HepG2 (cell line): Measurements from ENCODE around the gene TRIM2.

ENCODE experiments used
- ATF7 ChIP-seq, 2 experiments: fragments of 450-650 bp in 1 of 2; sonication (generic) in 1 of 2; formaldehyde crosslinking in 1 of 2; IDR thresholded peaks; 2 replicates each; pipeline versions ENCODE4 v1.4.0 to v1.6.1; 2016 to 2020; ENCODE audit warnings: antibody characterized with exemption in 1 of 2, mild to moderate bottlenecking in 1 of 2, missing genetic modification reagents in 1 of 2
- CEBPG ChIP-seq: IDR thresholded peaks from 2 replicates; pipeline ENCODE4 v1.6.1; 2016
- GABPA ChIP-seq, 2 experiments: IDR thresholded peaks; 2 replicates each; pipeline ENCODE4 v1.6.1; 2011 to 2016; ENCODE audit warnings: low read depth in 2 of 2, low read length in 1 of 2, missing biosample characterization in 1 of 2, missing genetic modification characterization in 1 of 2
- MAFG ChIP-seq: sonication (generic); formaldehyde crosslinking; IDR thresholded peaks from 2 replicates; pipeline ENCODE4 v1.5.1; 2020; ENCODE audit warnings: mild to moderate bottlenecking, missing genetic modification reagents
- NFE2L2 ChIP-seq: fragments of 150-350 bp; IDR thresholded peaks from 2 replicates; pipeline ENCODE4 v1.6.1; 2014; ENCODE audit warnings: low read length
- TF ChIP-seq, protein P1 (sequence below): sonication (generic); formaldehyde crosslinking; IDR thresholded peaks from 2 replicates; pipeline ENCODE4 v1.5.0; 2020; ENCODE audit warnings: missing genetic modification reagents
- TF ChIP-seq, protein P2 (sequence below): sonication (generic); formaldehyde crosslinking; IDR thresholded peaks from 2 replicates; pipeline ENCODE4 v1.5.0; 2020; ENCODE audit warnings: mild to moderate bottlenecking, missing genetic modification reagents, moderate library complexity
- TF ChIP-seq, protein P3 (sequence below): sonication (generic); formaldehyde crosslinking; IDR thresholded peaks from one replicate; pipeline ENCODE4 v1.5.1; 2020; ENCODE audit warnings: mild to moderate bottlenecking, missing genetic modification reagents; ENCODE audit errors: not compliant biosample characterization
- TF ChIP-seq, protein P4 (sequence below): IDR thresholded peaks from 2 replicates; pipeline ENCODE4 v1.6.1; 2016; ENCODE audit warnings: missing compliant biosample characterization, missing genetic modification reagents, borderline replicate concordance
- TF ChIP-seq, protein P5 (sequence below): IDR thresholded peaks from 2 replicates; pipeline ENCODE4 v1.6.1; 2016; ENCODE audit warnings: low read depth

DNA sequence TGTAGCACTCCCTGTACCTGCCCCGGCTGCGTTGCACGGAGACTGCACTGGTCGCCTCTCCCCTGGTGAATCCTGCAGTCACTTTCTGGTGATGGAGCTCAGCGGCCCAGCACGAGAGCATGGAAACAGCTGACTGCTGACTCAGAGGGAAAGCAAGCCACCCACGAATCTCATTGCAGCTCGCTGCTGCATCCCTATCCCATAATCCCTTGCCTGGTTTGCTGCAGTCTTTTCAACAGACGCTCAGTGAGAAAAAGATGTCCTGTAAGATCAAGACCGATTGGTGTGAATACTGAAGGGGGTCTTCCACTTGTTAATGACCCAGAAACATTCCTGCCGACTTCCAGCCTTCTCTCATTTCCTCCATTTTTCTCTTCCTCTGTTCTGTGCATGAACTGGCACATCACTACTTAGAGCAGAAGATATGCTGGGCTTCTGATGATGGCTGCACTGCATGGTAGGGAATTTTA, 52.9 kb downstream of the TRIM2 start:
- TF ChIP-seq MAFG (CRISPR knock-in tag): no peak
- no peak for TF ChIP-seq GABPA (IDR thresholded peaks at IDR 0.05; ENCODE audit: low read depth, low read length)
- no peak for TF ChIP-seq GABPA (CRISPR knock-in tag; IDR thresholded peaks at IDR 0.05; ENCODE audit: low read depth)
- TF ChIP-seq, protein P1, sequence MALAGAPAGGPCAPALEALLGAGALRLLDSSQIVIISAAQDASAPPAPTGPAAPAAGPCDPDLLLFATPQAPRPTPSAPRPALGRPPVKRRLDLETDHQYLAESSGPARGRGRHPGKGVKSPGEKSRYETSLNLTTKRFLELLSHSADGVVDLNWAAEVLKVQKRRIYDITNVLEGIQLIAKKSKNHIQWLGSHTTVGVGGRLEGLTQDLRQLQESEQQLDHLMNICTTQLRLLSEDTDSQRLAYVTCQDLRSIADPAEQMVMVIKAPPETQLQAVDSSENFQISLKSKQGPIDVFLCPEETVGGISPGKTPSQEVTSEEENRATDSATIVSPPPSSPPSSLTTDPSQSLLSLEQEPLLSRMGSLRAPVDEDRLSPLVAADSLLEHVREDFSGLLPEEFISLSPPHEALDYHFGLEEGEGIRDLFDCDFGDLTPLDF (CRISPR knock-in tag): no peak
- no peak for TF ChIP-seq CEBPG (CRISPR knock-in tag)
- TF ChIP-seq, protein P2, sequence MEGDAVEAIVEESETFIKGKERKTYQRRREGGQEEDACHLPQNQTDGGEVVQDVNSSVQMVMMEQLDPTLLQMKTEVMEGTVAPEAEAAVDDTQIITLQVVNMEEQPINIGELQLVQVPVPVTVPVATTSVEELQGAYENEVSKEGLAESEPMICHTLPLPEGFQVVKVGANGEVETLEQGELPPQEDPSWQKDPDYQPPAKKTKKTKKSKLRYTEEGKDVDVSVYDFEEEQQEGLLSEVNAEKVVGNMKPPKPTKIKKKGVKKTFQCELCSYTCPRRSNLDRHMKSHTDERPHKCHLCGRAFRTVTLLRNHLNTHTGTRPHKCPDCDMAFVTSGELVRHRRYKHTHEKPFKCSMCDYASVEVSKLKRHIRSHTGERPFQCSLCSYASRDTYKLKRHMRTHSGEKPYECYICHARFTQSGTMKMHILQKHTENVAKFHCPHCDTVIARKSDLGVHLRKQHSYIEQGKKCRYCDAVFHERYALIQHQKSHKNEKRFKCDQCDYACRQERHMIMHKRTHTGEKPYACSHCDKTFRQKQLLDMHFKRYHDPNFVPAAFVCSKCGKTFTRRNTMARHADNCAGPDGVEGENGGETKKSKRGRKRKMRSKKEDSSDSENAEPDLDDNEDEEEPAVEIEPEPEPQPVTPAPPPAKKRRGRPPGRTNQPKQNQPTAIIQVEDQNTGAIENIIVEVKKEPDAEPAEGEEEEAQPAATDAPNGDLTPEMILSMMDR (CRISPR knock-in tag): no peak
- no peak for TF ChIP-seq ATF7 (IDR thresholded peaks at IDR 0.05)
- no peak for TF ChIP-seq ATF7 (CRISPR knock-in tag; IDR thresholded peaks at IDR 0.05)
- TF ChIP-seq, protein P3, sequence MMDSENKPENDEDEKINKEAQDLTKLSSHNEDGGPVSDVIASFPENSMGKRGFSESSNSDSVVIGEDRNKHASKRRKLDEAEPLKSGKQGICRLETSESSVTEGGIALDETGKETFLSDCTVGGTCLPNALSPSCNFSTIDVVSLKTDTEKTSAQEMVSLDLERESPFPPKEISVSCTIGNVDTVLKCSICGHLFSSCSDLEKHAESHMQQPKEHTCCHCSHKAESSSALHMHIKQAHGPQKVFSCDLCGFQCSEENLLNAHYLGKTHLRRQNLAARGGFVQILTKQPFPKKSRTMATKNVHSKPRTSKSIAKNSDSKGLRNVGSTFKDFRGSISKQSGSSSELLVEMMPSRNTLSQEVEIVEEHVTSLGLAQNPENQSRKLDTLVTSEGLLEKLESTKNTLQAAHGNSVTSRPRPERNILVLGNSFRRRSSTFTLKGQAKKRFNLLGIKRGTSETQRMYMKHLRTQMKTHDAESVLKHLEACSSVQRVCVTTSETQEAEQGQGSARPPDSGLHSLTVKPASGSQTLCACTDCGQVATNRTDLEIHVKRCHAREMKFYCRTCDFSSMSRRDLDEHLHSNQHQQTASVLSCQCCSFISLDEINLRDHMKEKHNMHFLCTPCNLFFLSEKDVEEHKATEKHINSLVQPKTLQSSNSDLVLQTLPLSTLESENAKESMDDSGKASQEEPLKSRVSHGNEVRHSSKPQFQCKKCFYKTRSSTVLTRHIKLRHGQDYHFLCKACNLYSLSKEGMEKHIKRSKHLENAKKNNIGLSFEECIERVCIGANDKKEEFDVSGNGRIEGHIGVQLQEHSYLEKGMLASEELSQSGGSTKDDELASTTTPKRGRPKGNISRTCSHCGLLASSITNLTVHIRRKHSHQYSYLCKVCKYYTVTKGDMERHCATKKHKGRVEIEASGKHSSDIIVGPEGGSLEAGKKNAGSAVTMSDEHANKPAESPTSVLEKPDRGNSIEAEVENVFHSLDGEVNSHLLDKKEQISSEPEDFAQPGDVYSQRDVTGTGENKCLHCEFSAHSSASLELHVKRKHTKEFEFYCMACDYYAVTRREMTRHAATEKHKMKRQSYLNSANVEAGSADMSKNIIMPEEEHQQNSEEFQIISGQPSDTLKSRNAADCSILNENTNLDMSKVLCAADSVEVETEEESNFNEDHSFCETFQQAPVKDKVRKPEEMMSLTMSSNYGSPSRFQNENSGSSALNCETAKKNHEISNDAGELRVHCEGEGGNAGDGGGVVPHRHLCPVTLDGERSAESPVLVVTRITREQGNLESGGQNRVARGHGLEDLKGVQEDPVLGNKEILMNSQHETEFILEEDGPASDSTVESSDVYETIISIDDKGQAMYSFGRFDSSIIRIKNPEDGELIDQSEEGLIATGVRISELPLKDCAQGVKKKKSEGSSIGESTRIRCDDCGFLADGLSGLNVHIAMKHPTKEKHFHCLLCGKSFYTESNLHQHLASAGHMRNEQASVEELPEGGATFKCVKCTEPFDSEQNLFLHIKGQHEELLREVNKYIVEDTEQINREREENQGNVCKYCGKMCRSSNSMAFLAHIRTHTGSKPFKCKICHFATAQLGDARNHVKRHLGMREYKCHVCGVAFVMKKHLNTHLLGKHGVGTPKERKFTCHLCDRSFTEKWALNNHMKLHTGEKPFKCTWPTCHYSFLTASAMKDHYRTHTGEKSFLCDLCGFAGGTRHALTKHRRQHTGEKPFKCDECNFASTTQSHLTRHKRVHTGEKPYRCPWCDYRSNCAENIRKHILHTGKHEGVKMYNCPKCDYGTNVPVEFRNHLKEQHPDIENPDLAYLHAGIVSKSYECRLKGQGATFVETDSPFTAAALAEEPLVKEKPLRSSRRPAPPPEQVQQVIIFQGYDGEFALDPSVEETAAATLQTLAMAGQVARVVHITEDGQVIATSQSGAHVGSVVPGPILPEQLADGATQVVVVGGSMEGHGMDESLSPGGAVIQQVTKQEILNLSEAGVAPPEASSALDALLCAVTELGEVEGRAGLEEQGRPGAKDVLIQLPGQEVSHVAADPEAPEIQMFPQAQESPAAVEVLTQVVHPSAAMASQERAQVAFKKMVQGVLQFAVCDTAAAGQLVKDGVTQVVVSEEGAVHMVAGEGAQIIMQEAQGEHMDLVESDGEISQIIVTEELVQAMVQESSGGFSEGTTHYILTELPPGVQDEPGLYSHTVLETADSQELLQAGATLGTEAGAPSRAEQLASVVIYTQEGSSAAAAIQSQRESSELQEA: no peak
- no peak for TF ChIP-seq NFE2L2
- TF ChIP-seq, protein P4, sequence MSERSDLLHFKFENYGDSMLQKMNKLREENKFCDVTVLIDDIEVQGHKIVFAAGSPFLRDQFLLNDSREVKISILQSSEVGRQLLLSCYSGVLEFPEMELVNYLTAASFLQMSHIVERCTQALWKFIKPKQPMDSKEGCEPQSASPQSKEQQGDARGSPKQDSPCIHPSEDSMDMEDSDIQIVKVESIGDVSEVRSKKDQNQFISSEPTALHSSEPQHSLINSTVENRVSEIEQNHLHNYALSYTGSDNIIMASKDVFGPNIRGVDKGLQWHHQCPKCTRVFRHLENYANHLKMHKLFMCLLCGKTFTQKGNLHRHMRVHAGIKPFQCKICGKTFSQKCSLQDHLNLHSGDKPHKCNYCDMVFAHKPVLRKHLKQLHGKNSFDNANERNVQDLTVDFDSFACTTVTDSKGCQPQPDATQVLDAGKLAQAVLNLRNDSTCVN (CRISPR knock-in tag): no peak
- TF ChIP-seq, protein P5, sequence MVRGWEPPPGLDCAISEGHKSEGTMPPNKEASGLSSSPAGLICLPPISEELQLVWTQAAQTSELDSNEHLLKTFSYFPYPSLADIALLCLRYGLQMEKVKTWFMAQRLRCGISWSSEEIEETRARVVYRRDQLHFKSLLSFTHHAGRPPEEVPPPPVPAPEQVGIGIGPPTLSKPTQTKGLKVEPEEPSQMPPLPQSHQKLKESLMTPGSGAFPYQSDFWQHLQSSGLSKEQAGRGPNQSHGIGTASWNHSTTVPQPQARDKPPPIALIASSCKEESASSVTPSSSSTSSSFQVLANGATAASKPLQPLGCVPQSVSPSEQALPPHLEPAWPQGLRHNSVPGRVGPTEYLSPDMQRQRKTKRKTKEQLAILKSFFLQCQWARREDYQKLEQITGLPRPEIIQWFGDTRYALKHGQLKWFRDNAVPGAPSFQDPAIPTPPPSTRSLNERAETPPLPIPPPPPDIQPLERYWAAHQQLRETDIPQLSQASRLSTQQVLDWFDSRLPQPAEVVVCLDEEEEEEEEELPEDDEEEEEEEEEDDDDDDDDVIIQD: no peak
